H9 (cell line): ENCODE measurements around the gene HADH. TPM values are rescaled to one million over a fixed set of nuclear protein-coding genes. Genes with fewer than 3 reads are reported as not detected.

Experiments used
- DNase-seq: peaks from one replicate; pipeline ENCODE4 v3.0.0-alpha.2; 2017
- H2AFZ ChIP-seq: one replicate; pipeline ENCODE4 v1.6.1; 2013; ENCODE audit warnings: mild to moderate bottlenecking, low read length, control low read depth, moderate library complexity
- H2AK5ac ChIP-seq: 2 replicates; pipeline ENCODE4 v1.6.1; 2013; ENCODE audit warnings: low read length, control low read depth, mixed read lengths; ENCODE audit not compliant: insufficient read length
- H2BK120ac ChIP-seq: one replicate; pipeline ENCODE4 v1.6.1; 2013; ENCODE audit warnings: low read depth, mild to moderate bottlenecking, low read length, control low read depth, inconsistent platforms; ENCODE audit not compliant: poor library complexity, severe bottlenecking
- H2BK12ac ChIP-seq: 2 replicates; pipeline ENCODE4 v1.6.1; 2013; ENCODE audit warnings: low read length, control low read depth, mixed read lengths, low read depth; ENCODE audit not compliant: insufficient read length
- H2BK15ac ChIP-seq: 2 replicates; pipeline ENCODE4 v1.6.1; 2013; ENCODE audit warnings: low read depth, low read length, control low read depth
- H2BK20ac ChIP-seq: one replicate; pipeline ENCODE4 v1.6.1; 2013; ENCODE audit warnings: low read depth, mild to moderate bottlenecking, low read length, control low read depth, inconsistent platforms; ENCODE audit not compliant: poor library complexity, severe bottlenecking
- H2BK5ac ChIP-seq: 2 replicates; pipeline ENCODE4 v1.6.1; 2013; ENCODE audit warnings: low read length, control low read depth, mixed read lengths; ENCODE audit not compliant: insufficient read length
- H3K14ac ChIP-seq: 2 replicates; pipeline ENCODE4 v1.6.1; 2013; ENCODE audit warnings: low read length, control low read depth; ENCODE audit not compliant: insufficient read depth
- H3K18ac ChIP-seq: 2 replicates; pipeline ENCODE4 v1.6.1; 2013; ENCODE audit warnings: low read depth, mild to moderate bottlenecking, mixed read lengths, low read length, control low read depth; ENCODE audit not compliant: insufficient read length
- H3K23ac ChIP-seq: 2 replicates; pipeline ENCODE4 v1.6.1; 2013; ENCODE audit warnings: low read length, control low read depth, mixed read lengths, low read depth; ENCODE audit not compliant: insufficient read length
- H3K23me2 ChIP-seq: 2 replicates; pipeline ENCODE4 v1.6.1; 2013; ENCODE audit warnings: low read depth, mild to moderate bottlenecking, mixed read lengths, low read length, control low read depth; ENCODE audit not compliant: insufficient read length, poor library complexity, severe bottlenecking
- H3K27ac ChIP-seq: 2 replicates; pipeline ENCODE4 v1.5.1; 2013; ENCODE audit warnings: low read length, control low read depth, mixed read lengths, low read depth; ENCODE audit not compliant: insufficient read length
- H3K27me3 ChIP-seq: 2 replicates; pipeline ENCODE4 v1.6.1; 2013; ENCODE audit warnings: low read length, control low read depth, inconsistent platforms; ENCODE audit not compliant: insufficient read depth
- H3K4ac ChIP-seq: 2 replicates; pipeline ENCODE4 v1.6.1; 2013; ENCODE audit warnings: low read depth, mild to moderate bottlenecking, control low read depth, inconsistent platforms, low read length, moderate library complexity
- H3K4me1 ChIP-seq: 2 replicates; pipeline ENCODE4 v1.6.1; 2013; ENCODE audit warnings: low read length, control low read depth, inconsistent platforms; ENCODE audit not compliant: insufficient read depth
- H3K4me2 ChIP-seq: 2 replicates; pipeline ENCODE4 v1.6.1; 2013; ENCODE audit warnings: low read length, control low read depth, mixed read lengths; ENCODE audit not compliant: insufficient read length, insufficient read depth
- H3K56ac ChIP-seq: 2 replicates; pipeline ENCODE4 v1.6.1; 2013; ENCODE audit warnings: low read depth, mild to moderate bottlenecking, mixed read lengths, low read length, control low read depth; ENCODE audit not compliant: insufficient read length
- H3K79me1 ChIP-seq: 2 replicates; pipeline ENCODE4 v1.6.1; 2013; ENCODE audit warnings: low read depth, mild to moderate bottlenecking, moderate library complexity, low read length, control low read depth, inconsistent platforms; ENCODE audit not compliant: insufficient read depth, poor library complexity, severe bottlenecking
- H3K79me2 ChIP-seq: 2 replicates; pipeline ENCODE4 v1.6.1; 2013; ENCODE audit warnings: low read length, control low read depth, inconsistent platforms; ENCODE audit not compliant: insufficient read depth
- H3K9ac ChIP-seq: 2 replicates; pipeline ENCODE4 v1.6.1; 2013; ENCODE audit warnings: low read length, control low read depth, mixed read lengths; ENCODE audit not compliant: insufficient read length; ENCODE audit errors: extremely low read depth
- H3K9me3 ChIP-seq: one replicate; pipeline ENCODE4 v1.6.1; 2013; ENCODE audit warnings: low read depth, low read length, inconsistent platforms; ENCODE audit not compliant: control insufficient read depth
- H3T11ph ChIP-seq: one replicate; pipeline ENCODE4 v1.6.1; 2013; ENCODE audit warnings: mild to moderate bottlenecking, low read length, control low read depth, inconsistent platforms
- H4K20me1 ChIP-seq: one replicate; pipeline ENCODE4 v1.6.1; 2013; ENCODE audit not compliant: control insufficient read depth, insufficient read length, insufficient read depth
- H4K5ac ChIP-seq: 2 replicates; pipeline ENCODE4 v1.6.1; 2013; ENCODE audit warnings: low read depth, mild to moderate bottlenecking, mixed read lengths, low read length, control low read depth; ENCODE audit not compliant: insufficient read length
- H4K8ac ChIP-seq: replicated peaks from 2 replicates; pipeline ENCODE4 v1.6.1; 2013; ENCODE audit warnings: low read length, control low read depth, mixed read lengths, low read depth; ENCODE audit not compliant: insufficient read length
- H4K91ac ChIP-seq: 2 replicates; pipeline ENCODE4 v1.6.1; 2013; ENCODE audit warnings: low read depth, mild to moderate bottlenecking, moderate library complexity, mixed read lengths, low read length, control low read depth; ENCODE audit not compliant: insufficient read length
- H3K27ac Mint-ChIP-seq, 3 experiments: 2 replicates in 2 of 3; 3 replicates in 1 of 3; pipeline ENCODE4 v1.8.0; 2020 to 2021; ENCODE audit warnings: mixed read lengths in 3 of 3, mild to moderate bottlenecking in 1 of 3, moderate library complexity in 1 of 3
- H3K27me3 Mint-ChIP-seq: 2 replicates; pipeline ENCODE4 v1.8.0; 2021; ENCODE audit warnings: low read depth, mild to moderate bottlenecking, moderate library complexity, mixed read lengths
- H3K36me3 Mint-ChIP-seq, 3 experiments: 2 replicates in 2 of 3; 3 replicates in 1 of 3; pipeline ENCODE4 v1.8.0; 2020 to 2021; ENCODE audit warnings: low read depth in 3 of 3, mixed read lengths in 3 of 3; ENCODE audit not compliant: insufficient read depth in 1 of 3
- H3K4me1 Mint-ChIP-seq, 2 experiments: 2 replicates each; pipeline ENCODE4 v1.8.0; 2020; ENCODE audit warnings: mixed read lengths in 2 of 2
- H3K4me3 Mint-ChIP-seq, 2 experiments: 2 replicates in 1 of 2; 3 replicates in 1 of 2; pipeline ENCODE4 v1.8.0; 2020 to 2021; ENCODE audit warnings: mild to moderate bottlenecking in 2 of 2, mixed read lengths in 2 of 2, moderate library complexity in 1 of 2
- H3K9me3 Mint-ChIP-seq, 2 experiments: 2 replicates in 1 of 2; 3 replicates in 1 of 2; pipeline ENCODE4 v1.8.0; 2020; ENCODE audit warnings: mild to moderate bottlenecking in 2 of 2, mixed read lengths in 2 of 2, moderate library complexity in 1 of 2
- WGBS: extraction: QIAGEN DNeasy Blood & Tissue Kit; methylation state at CpG from one replicate; pipeline ENCODE4 v1.1.7; 2013; ENCODE audit warnings: missing lambda C conversion rate, low lambda C conversion rate, mixed read lengths; ENCODE audit not compliant: insufficient read length; ENCODE audit errors: extremely low coverage; 5-methylcytosine and 5-hydroxymethylcytosine counted together
- total RNA-seq: library from RNA; stranded (reverse); gene quantifications from 2 replicates; pipeline ENCODE4 v1.2.1, GENCODE V29; 2021
- TF ChIP-seq, protein P1 (sequence below): fragments of 200-600 bp; sonication (generic); conservative IDR thresholded peaks from 3 replicates; pipeline ENCODE4 v1.8.0; 2021; ENCODE audit warnings: antibody characterized with exemption, mild to moderate bottlenecking

Gene HADH
- total RNA-seq, 1 experiment from 2014 or later, result 44.4 TPM

DNA sequence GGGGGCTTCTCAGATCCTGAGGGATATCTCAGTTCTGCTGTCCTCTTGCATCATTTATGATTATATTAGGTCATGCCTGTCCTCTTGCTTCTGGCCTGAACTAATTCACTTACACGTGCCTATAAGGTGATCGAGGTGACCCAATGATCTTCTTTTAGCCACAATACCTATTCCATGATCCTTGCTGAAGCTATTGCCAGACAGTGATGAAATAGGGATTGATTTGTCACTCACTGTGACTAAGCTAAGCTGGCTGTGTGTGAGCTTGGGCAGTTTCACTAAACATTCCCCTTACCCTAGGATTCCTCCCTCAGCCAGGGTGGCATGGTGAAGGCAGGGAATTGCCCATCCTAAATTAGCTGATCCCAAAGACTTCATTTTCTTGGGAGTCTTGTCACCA lies 19.0 kb downstream of the HADH start:
- Histone ChIP-seq H2AFZ (no peak overlapping the region), H3K18ac (no peak overlapping the region), H2BK12ac (no peak overlapping the region), H2BK120ac (no peak overlapping the region), H3K4me2 (no peak overlapping the region), H3K9ac (no peak overlapping the region), H4K20me1 (no peaks in the 10 kb centered on the region), H3K56ac (no peak overlapping the region), H2BK5ac (no peak overlapping the region), H3K4me1 (peaks cover 5% of the 10 kb centered on the region; the same call in 1 of the 2 replicates), H3T11ph (no peak overlapping the region), H3K9me3 (no peaks in the 10 kb centered on the region), H3K27ac (no peak overlapping the region), H2BK20ac (no peak overlapping the region), H3K79me1 (peaks cover 3% of the 10 kb centered on the region), H4K5ac (no peak overlapping the region), H2AK5ac (no peak overlapping the region), H3K27me3 (no peaks in the 10 kb centered on the region), H4K8ac (no peak overlapping the region), H2BK15ac (no peak overlapping the region), H3K14ac (no peak overlapping the region), H4K91ac (no peak overlapping the region), H3K79me2 (no peaks in the 10 kb centered on the region; the same call in 1 of the 2 replicates), H3K4ac (no peak overlapping the region), H3K23me2 (no peaks in the 10 kb centered on the region), H3K23ac (no peak overlapping the region)
- Mint-ChIP-seq H3K36me3 (peaks cover 33 to 53% (median 43%) of the 10 kb centered on the region in 3 experiments), H3K27me3 (no peaks in the 10 kb centered on the region), H3K4me3 (no peak overlapping the region), H3K4me1 (peaks cover 17 to 20% of the 10 kb centered on the region in 2 experiments), H3K9me3 (no peaks in the 10 kb centered on the region), H3K27ac (no peak overlapping the region)
- no peak for DNase-seq
- TF ChIP-seq, protein P1, sequence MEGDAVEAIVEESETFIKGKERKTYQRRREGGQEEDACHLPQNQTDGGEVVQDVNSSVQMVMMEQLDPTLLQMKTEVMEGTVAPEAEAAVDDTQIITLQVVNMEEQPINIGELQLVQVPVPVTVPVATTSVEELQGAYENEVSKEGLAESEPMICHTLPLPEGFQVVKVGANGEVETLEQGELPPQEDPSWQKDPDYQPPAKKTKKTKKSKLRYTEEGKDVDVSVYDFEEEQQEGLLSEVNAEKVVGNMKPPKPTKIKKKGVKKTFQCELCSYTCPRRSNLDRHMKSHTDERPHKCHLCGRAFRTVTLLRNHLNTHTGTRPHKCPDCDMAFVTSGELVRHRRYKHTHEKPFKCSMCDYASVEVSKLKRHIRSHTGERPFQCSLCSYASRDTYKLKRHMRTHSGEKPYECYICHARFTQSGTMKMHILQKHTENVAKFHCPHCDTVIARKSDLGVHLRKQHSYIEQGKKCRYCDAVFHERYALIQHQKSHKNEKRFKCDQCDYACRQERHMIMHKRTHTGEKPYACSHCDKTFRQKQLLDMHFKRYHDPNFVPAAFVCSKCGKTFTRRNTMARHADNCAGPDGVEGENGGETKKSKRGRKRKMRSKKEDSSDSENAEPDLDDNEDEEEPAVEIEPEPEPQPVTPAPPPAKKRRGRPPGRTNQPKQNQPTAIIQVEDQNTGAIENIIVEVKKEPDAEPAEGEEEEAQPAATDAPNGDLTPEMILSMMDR, result no peak
- WGBS, result no CpG with 5 or more reads among the region's 2 CpGs
